ENCODE measurements around the gene SLC23A2. TPM values are rescaled to one million over a fixed set of nuclear protein-coding genes. Genes with fewer than 3 reads are reported as not detected.

SLC23A2 gene
- total RNA-seq, 2 experiments from 2014 or later: 14.3 to 25.7 TPM

DNA sequence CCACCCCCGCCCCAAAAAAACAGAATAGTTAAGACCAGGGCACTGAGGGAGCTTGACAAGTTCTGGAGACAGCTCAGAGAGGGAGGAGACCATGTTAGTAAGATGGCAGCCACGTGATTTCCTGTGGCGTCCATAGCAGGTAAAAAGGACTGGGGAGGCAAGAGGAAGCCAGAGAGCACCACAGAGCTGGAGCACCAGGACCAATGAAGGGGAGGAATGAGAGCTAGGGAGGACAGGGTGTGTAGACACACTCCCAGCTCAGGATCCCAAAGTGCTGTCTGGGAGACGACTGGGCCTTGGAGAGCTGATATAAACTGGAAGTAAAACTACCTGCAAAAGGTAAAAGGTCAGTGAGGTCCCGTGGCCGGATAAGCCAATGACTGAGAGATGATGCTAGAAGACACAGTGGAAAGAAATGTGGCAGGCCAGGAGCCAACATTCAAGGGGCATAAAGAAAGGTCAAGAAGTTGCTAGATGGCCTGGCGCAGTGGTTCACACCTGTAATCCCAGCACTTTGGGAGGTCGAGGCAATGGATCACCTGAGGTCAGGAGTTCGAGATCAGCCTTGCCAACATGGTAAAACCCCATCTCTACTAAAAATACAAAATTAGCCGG is 39.0 kb downstream of the SLC23A2 start:
- peak; percentile 24 for DNase-seq (ENCODE audit: low spot score)

DNA sequence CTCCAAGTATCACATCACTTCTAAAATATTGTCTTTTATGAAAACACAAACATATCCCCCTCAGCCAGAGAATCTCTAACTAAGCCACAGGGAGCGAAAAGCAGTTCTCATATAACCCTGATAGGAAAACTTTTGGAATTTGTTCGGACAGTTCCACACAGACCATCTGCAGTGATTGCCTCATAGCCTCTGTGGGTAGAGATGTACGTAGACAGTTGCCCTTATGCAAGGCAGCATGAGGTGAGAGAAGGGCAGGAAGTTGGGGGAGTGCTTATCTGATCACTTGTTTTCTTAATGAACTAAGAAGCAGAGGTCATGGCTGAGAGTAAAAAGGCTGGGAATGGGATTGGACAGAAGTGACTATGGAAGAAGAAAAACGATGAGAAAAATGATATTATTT is 39.6 kb downstream of the SLC23A2 start:
- intact Hi-C loops (cut with micrococcal nuclease; ENCODE audit: unreplicated experiment): no loop called here
- Histone ChIP-seq H3K36me3 (ENCODE audit: insufficient read depth, low read length) (no peaks in the 10 kb centered on the region), H3K27ac (ENCODE audit: low read depth, low read length, poor library complexity, severe bottlenecking) (no peak overlapping the region), H3K9me2 (ENCODE audit: insufficient read depth, low read length) (no peaks in the 10 kb centered on the region), H3K4me3 (ENCODE audit: low read depth, low read length, poor library complexity, severe bottlenecking) (no peak overlapping the region), H3K4me2 (ENCODE audit: low read length) (no peak overlapping the region), H2AFZ (ENCODE audit: low read length) (no peak overlapping the region), H3K9me3 (ENCODE audit: low read length) (no peaks in the 10 kb centered on the region), H3K79me2 (ENCODE audit: insufficient read depth, low read depth, low read length) (no peaks in the 10 kb centered on the region), H4K20me1 (ENCODE audit: insufficient read depth, low read length) (no peaks in the 10 kb centered on the region), H3K4me1 (ENCODE audit: insufficient read depth, low read length, poor library complexity, severe bottlenecking) (peaks cover 13% of the 10 kb centered on the region)
- CTCF ChIA-PET (ENCODE audit: unreplicated experiment): interaction anchor here (0.6 kb wide), 1 partner anchor 146 kb away, joined by 4 read pairs; no protein-coding TSS in a partner anchor
- TF ChIP-seq EZH2phosphoT487 (IDR thresholded peaks at IDR 0.05; ENCODE audit: borderline replicate concordance, low read depth, low read length) (no peak), CTCF (conservative IDR thresholded peaks at IDR 0.05; ENCODE audit: low read length) (no peak)
- POLR2A ChIA-PET: interaction anchor here (0.5 to 0.9 kb wide), 3 partner anchors 9 to 336 kb away, joined by 3 read pairs; no protein-coding TSS in a partner anchor
- BruUV-seq (replicated peaks): no TSS peak
- DNase-seq (ENCODE audit: low spot score): no peak

More for the DNA sequence above, 39.0 kb downstream of the SLC23A2 start:
- CTCF ChIA-PET (ENCODE audit: unreplicated experiment): interaction anchor here (0.6 kb wide), 1 partner anchor 147 kb away, joined by 4 read pairs; no protein-coding TSS in a partner anchor
- Histone ChIP-seq H3K4me2 (ENCODE audit: low read length) (peak overlapping the region; percentile 24), H3K27ac (ENCODE audit: low read depth, low read length, poor library complexity, severe bottlenecking) (no peak overlapping the region), H3K9me2 (ENCODE audit: insufficient read depth, low read length) (no peaks in the 10 kb centered on the region), H3K36me3 (ENCODE audit: insufficient read depth, low read length) (no peaks in the 10 kb centered on the region), H3K9me3 (ENCODE audit: low read length) (no peaks in the 10 kb centered on the region), H3K4me3 (ENCODE audit: low read depth, low read length, poor library complexity, severe bottlenecking) (no peak overlapping the region), H4K20me1 (ENCODE audit: insufficient read depth, low read length) (no peaks in the 10 kb centered on the region), H2AFZ (ENCODE audit: low read length) (no peak overlapping the region), H3K79me2 (ENCODE audit: insufficient read depth, low read depth, low read length) (no peaks in the 10 kb centered on the region), H3K4me1 (ENCODE audit: insufficient read depth, low read length, poor library complexity, severe bottlenecking) (peaks cover 13% of the 10 kb centered on the region)
- intact Hi-C loops (cut with micrococcal nuclease; ENCODE audit: unreplicated experiment): no loop called here
- no TSS peak for BruUV-seq (replicated peaks)
- POLR2A ChIA-PET: interaction anchor here (0.5 to 0.9 kb wide), 2 partner anchors 9 to 336 kb away, joined by 3 read pairs; no protein-coding TSS in a partner anchor
- TF ChIP-seq EZH2phosphoT487 (IDR thresholded peaks at IDR 0.05; ENCODE audit: borderline replicate concordance, low read depth, low read length): no peak

DNA sequence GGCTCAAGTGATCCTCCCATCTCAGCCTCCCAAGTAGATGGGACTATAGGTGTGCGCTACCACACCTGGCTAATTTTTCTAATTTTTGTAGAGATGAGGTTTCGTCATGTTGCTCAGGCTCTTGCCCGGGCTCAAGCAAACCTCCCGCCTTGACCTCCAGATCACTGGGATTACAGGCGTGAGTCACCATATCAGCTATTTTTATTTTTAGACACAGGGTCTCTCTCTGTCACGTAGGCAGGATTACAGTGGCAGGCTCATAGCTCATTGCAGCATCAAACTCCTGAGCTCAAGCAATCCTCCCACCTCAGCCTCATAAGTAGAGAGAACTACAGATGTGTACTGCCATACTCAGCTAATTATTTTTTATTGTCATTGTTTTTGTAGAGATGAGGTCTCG is 41.7 kb downstream of the SLC23A2 start:
- ChIA-PET POLR2A (interaction anchor here (0.6 to 1.4 kb wide), 2 partner anchors 16 to 146 kb away, joined by 3 read pairs; no protein-coding TSS in a partner anchor), CTCF (ENCODE audit: unreplicated experiment) (no interaction called here)
- H4K20me1 ChIP-seq (ENCODE audit: insufficient read depth, low read length): no peaks in the 10 kb centered on the region
- H3K9me3 ChIP-seq (ENCODE audit: low read length): no peaks in the 10 kb centered on the region
- no peak for DNase-seq (ENCODE audit: low spot score)
- no TSS peak for BruUV-seq (replicated peaks)
- no peaks in the 10 kb centered on the region for H3K36me3 ChIP-seq (ENCODE audit: insufficient read depth, low read length)
- H3K27ac ChIP-seq (ENCODE audit: low read depth, low read length, poor library complexity, severe bottlenecking): no peak overlapping the region
- H3K4me2 ChIP-seq (ENCODE audit: low read length): no peak overlapping the region
- peaks cover 13% of the 10 kb centered on the region for H3K4me1 ChIP-seq (ENCODE audit: insufficient read depth, low read length, poor library complexity, severe bottlenecking)
- no peak overlapping the region for H2AFZ ChIP-seq (ENCODE audit: low read length)
- no peak overlapping the region for H3K4me3 ChIP-seq (ENCODE audit: low read depth, low read length, poor library complexity, severe bottlenecking)
- intact Hi-C loops (cut with micrococcal nuclease; ENCODE audit: unreplicated experiment): loop anchor here (5.0 to 10.0 kb wide), 3 partner anchors 147 to 347 kb away; no protein-coding TSS in a partner anchor
- TF ChIP-seq EZH2phosphoT487 (IDR thresholded peaks at IDR 0.05; ENCODE audit: borderline replicate concordance, low read depth, low read length) (no peak), CTCF (conservative IDR thresholded peaks at IDR 0.05; ENCODE audit: low read length) (no peak)
- no peaks in the 10 kb centered on the region for H3K9me2 ChIP-seq (ENCODE audit: insufficient read depth, low read length)
- no peaks in the 10 kb centered on the region for H3K79me2 ChIP-seq (ENCODE audit: insufficient read depth, low read depth, low read length)
